Mesendoderm (in vitro differentiated cells): ENCODE results near the gene NBEA.

Source experiments
- DNase-seq: peaks from one replicate; pipeline ENCODE4 v3.0.0; 2013
- H2AK5ac ChIP-seq: 2 replicates; pipeline ENCODE4 v1.6.1; 2013; ENCODE audit warnings: low read length, inconsistent platforms
- H2BK120ac ChIP-seq: 2 replicates; pipeline ENCODE4 v1.6.1; 2013; ENCODE audit warnings: low read depth, mild to moderate bottlenecking, low read length, moderate library complexity, mixed read lengths
- H2BK15ac ChIP-seq: replicated peaks from 2 replicates; pipeline ENCODE4 v1.6.1; 2013; ENCODE audit warnings: low read depth, mild to moderate bottlenecking, moderate library complexity
- H2BK5ac ChIP-seq: 2 replicates; pipeline ENCODE4 v1.6.1; 2013; ENCODE audit warnings: low read length, inconsistent platforms
- H3K18ac ChIP-seq: 2 replicates; pipeline ENCODE4 v1.6.1; 2013; ENCODE audit warnings: mild to moderate bottlenecking, low read length, mixed read lengths
- H3K23ac ChIP-seq: one replicate; pipeline ENCODE4 v1.6.1; 2013; ENCODE audit warnings: low read length
- H3K27ac ChIP-seq: 2 replicates; pipeline ENCODE4 v1.5.1; 2013; ENCODE audit warnings: low read depth, mild to moderate bottlenecking, inconsistent platforms, low read length, moderate library complexity
- H3K27me3 ChIP-seq: 2 replicates; pipeline ENCODE4 v1.6.1; 2013; ENCODE audit warnings: low read length, control low read depth, mild to moderate bottlenecking, inconsistent platforms; ENCODE audit not compliant: insufficient read depth, poor library complexity
- H3K36me3 ChIP-seq: 2 replicates; pipeline ENCODE4 v1.6.1; 2013; ENCODE audit warnings: low read length, inconsistent platforms; ENCODE audit not compliant: control insufficient read depth, insufficient read depth
- H3K4ac ChIP-seq: one replicate; pipeline ENCODE4 v1.6.1; 2013; ENCODE audit warnings: low read depth, mild to moderate bottlenecking, low read length, moderate library complexity
- H3K4me1 ChIP-seq: 2 replicates; pipeline ENCODE4 v1.6.1; 2013; ENCODE audit warnings: low read depth, low read length, inconsistent platforms; ENCODE audit not compliant: control insufficient read depth
- H3K4me2 ChIP-seq: 2 replicates; pipeline ENCODE4 v1.6.1; 2013; ENCODE audit warnings: low read length
- H3K4me3 ChIP-seq: 2 replicates; pipeline ENCODE4 v1.5.1; 2013; ENCODE audit warnings: mild to moderate bottlenecking, low read length
- H3K56ac ChIP-seq: one replicate; pipeline ENCODE4 v1.6.1; 2013; ENCODE audit warnings: low read length
- H3K79me1 ChIP-seq: 2 replicates; pipeline ENCODE4 v1.6.1; 2013; ENCODE audit warnings: low read length, inconsistent platforms
- H3K79me2 ChIP-seq: 2 replicates; pipeline ENCODE4 v1.6.1; 2013; ENCODE audit warnings: mild to moderate bottlenecking, low read length; ENCODE audit not compliant: control insufficient read depth, insufficient read depth
- H3K9ac ChIP-seq: 2 replicates; pipeline ENCODE4 v1.6.1; 2013; ENCODE audit warnings: low read length, inconsistent platforms
- H4K5ac ChIP-seq: one replicate; pipeline ENCODE4 v1.6.1; 2013; ENCODE audit warnings: low read length
- H4K8ac ChIP-seq: one replicate; pipeline ENCODE4 v1.6.1; 2013; ENCODE audit warnings: low read depth, mild to moderate bottlenecking, control low read depth, low read length, moderate library complexity
- WGBS: extraction: QIAGEN DNeasy Blood & Tissue Kit; methylation state at CpG from one replicate; pipeline ENCODE4 v1.1.7; 2013; ENCODE audit warnings: low lambda C conversion rate, missing lambda C conversion rate; ENCODE audit not compliant: insufficient coverage; ENCODE audit errors: extremely low coverage; 5-methylcytosine and 5-hydroxymethylcytosine counted together

NBEA gene

GRCh38 chr13:35554972-35555623 lies 613.0 kb downstream of the NBEA start:
- no peak overlapping the region for H3K18ac ChIP-seq
- H2BK120ac ChIP-seq = no peak overlapping the region
- H3K79me1 ChIP-seq = no peaks in the 10 kb centered on the region
- no peak overlapping the region for H2BK15ac ChIP-seq
- no peak overlapping the region for H3K56ac ChIP-seq
- H2AK5ac ChIP-seq = no peak overlapping the region
- no peak overlapping the region for H4K8ac ChIP-seq
- H3K4ac ChIP-seq = no peak overlapping the region
- no peak overlapping the region for H3K9ac ChIP-seq
- H3K23ac ChIP-seq = no peak overlapping the region
- DNase-seq = no peak
- no peak overlapping the region for H4K5ac ChIP-seq
- no peak overlapping the region for H3K27ac ChIP-seq
- no peak overlapping the region for H2BK5ac ChIP-seq
- no peaks in the 10 kb centered on the region for H3K27me3 ChIP-seq
- no peaks in the 10 kb centered on the region for H3K4me1 ChIP-seq
- H3K36me3 ChIP-seq = no peaks in the 10 kb centered on the region
- H3K4me3 ChIP-seq = no peak overlapping the region
- WGBS = no CpG with 5 or more reads among the region's 3 CpGs
- H3K4me2 ChIP-seq = no peak overlapping the region
- no peaks in the 10 kb centered on the region for H3K79me2 ChIP-seq

GRCh38 chr13:35557475-35557874 lies 615.4 kb downstream of the NBEA start:
- Histone ChIP-seq H3K4me1 (no peaks in the 10 kb centered on the region), H3K4ac (no peak overlapping the region), H3K18ac (no peak overlapping the region), H3K4me3 (no peak overlapping the region), H2BK120ac (no peak overlapping the region), H2BK15ac (no peak overlapping the region), H3K27ac (no peak overlapping the region), H3K79me2 (no peaks in the 10 kb centered on the region), H2AK5ac (no peak overlapping the region), H3K4me2 (no peak overlapping the region), H3K23ac (no peak overlapping the region), H3K79me1 (no peaks in the 10 kb centered on the region), H4K5ac (no peak overlapping the region), H3K9ac (no peak overlapping the region), H3K56ac (no peak overlapping the region), H3K27me3 (no peaks in the 10 kb centered on the region), H3K36me3 (no peaks in the 10 kb centered on the region), H2BK5ac (no peak overlapping the region), H4K8ac (no peak overlapping the region)
- no CpG with 5 or more reads among the region's 3 CpGs for WGBS
- DNase-seq = no peak

- Histone ChIP-seq H3K27ac (no peak overlapping the region), H3K9ac (no peak overlapping the region)
- no CpG with 5 or more reads among the region's 2 CpGs for WGBS
These were observed 619.5 kb downstream of the NBEA start for GRCh38 chr13:35561540-35561939.

GRCh38 chr13:35565273-35565672 lies 623.2 kb downstream of the NBEA start:
- H2AK5ac ChIP-seq = no peak overlapping the region
- no peaks in the 10 kb centered on the region for H3K79me1 ChIP-seq
- H3K4me1 ChIP-seq = no peaks in the 10 kb centered on the region
- no peak overlapping the region for H3K4ac ChIP-seq
- no peak overlapping the region for H4K8ac ChIP-seq
- no peak overlapping the region for H3K23ac ChIP-seq
- no peak overlapping the region for H3K56ac ChIP-seq
- H2BK120ac ChIP-seq = no peak overlapping the region
- no peak overlapping the region for H2BK5ac ChIP-seq
- no peak for DNase-seq
- no peaks in the 10 kb centered on the region for H3K27me3 ChIP-seq
- H3K9ac ChIP-seq = no peak overlapping the region
- H4K5ac ChIP-seq = no peak overlapping the region
- 100% methylated on average over 1 of the region's 1 CpG for WGBS
- no peak overlapping the region for H2BK15ac ChIP-seq
- H3K27ac ChIP-seq = no peak overlapping the region
- H3K18ac ChIP-seq = no peak overlapping the region
- H3K4me2 ChIP-seq = no peak overlapping the region
- no peaks in the 10 kb centered on the region for H3K36me3 ChIP-seq
- no peaks in the 10 kb centered on the region for H3K79me2 ChIP-seq
- H3K4me3 ChIP-seq = no peak overlapping the region

More at GRCh38 chr13:35561540-35561939, 619.5 kb downstream of the NBEA start:
- Histone ChIP-seq H3K4me3 (no peak overlapping the region), H3K4me1 (no peaks in the 10 kb centered on the region), H3K79me1 (no peaks in the 10 kb centered on the region), H3K4ac (no peak overlapping the region), H3K36me3 (no peaks in the 10 kb centered on the region), H2BK120ac (no peak overlapping the region), H3K18ac (no peak overlapping the region), H3K4me2 (no peak overlapping the region), H2AK5ac (no peak overlapping the region), H3K27me3 (no peaks in the 10 kb centered on the region), H4K8ac (no peak overlapping the region), H3K79me2 (no peaks in the 10 kb centered on the region), H2BK15ac (no peak overlapping the region), H4K5ac (no peak overlapping the region), H3K23ac (no peak overlapping the region), H2BK5ac (no peak overlapping the region), H3K56ac (no peak overlapping the region)
- no peak for DNase-seq

GRCh38 chr13:35566340-35566739 lies 624.3 kb downstream of the NBEA start:
- WGBS = no CpG with 5 or more reads among the region's 2 CpGs
- no peak overlapping the region for H2BK5ac ChIP-seq
- H3K27me3 ChIP-seq = no peaks in the 10 kb centered on the region
- no peak overlapping the region for H2AK5ac ChIP-seq
- H3K27ac ChIP-seq = no peak overlapping the region
- H3K4ac ChIP-seq = no peak overlapping the region
- H3K23ac ChIP-seq = no peak overlapping the region
- no peak overlapping the region for H3K4me3 ChIP-seq
- no peak overlapping the region for H4K5ac ChIP-seq
- H3K56ac ChIP-seq = no peak overlapping the region
- no peaks in the 10 kb centered on the region for H3K79me1 ChIP-seq
- no peak for DNase-seq
- H4K8ac ChIP-seq = no peak overlapping the region
- no peak overlapping the region for H3K4me2 ChIP-seq
- no peak overlapping the region for H3K9ac ChIP-seq
- H2BK120ac ChIP-seq = no peak overlapping the region
- H3K36me3 ChIP-seq = no peaks in the 10 kb centered on the region
- no peak overlapping the region for H2BK15ac ChIP-seq
- H3K18ac ChIP-seq = no peak overlapping the region
- no peaks in the 10 kb centered on the region for H3K4me1 ChIP-seq
- no peaks in the 10 kb centered on the region for H3K79me2 ChIP-seq

- H3K4ac ChIP-seq = no peak overlapping the region
- no peak overlapping the region for H3K56ac ChIP-seq
- no peak overlapping the region for H2AK5ac ChIP-seq
- no peaks in the 10 kb centered on the region for H3K79me2 ChIP-seq
- no peaks in the 10 kb centered on the region for H3K27me3 ChIP-seq
- H2BK5ac ChIP-seq = no peak overlapping the region
- H3K79me1 ChIP-seq = no peaks in the 10 kb centered on the region
- H3K9ac ChIP-seq = no peak overlapping the region
- H4K5ac ChIP-seq = no peak overlapping the region
- no peak overlapping the region for H3K4me3 ChIP-seq
- H3K27ac ChIP-seq = no peak overlapping the region
- no peak overlapping the region for H3K23ac ChIP-seq
- no peaks in the 10 kb centered on the region for H3K4me1 ChIP-seq
- no peak overlapping the region for H3K18ac ChIP-seq
- no CpG with 5 or more reads among the region's 3 CpGs for WGBS
- no peak overlapping the region for H2BK120ac ChIP-seq
- H3K36me3 ChIP-seq = no peaks in the 10 kb centered on the region
- no peak for DNase-seq
- H2BK15ac ChIP-seq = no peak overlapping the region
- no peak overlapping the region for H3K4me2 ChIP-seq
- no peak overlapping the region for H4K8ac ChIP-seq
These were observed 625.4 kb downstream of the NBEA start for GRCh38 chr13:35567406-35567980.
